Sigmoid colon (tissue), 7 donors: Measurements from ENCODE around the gene UNC79. TPM values are rescaled to one million over a fixed set of nuclear protein-coding genes. Genes with fewer than 3 reads are reported as not detected.

ENCODE experiments used
- DNase-seq: peaks from one replicate; pipeline ENCODE4 v3.0.0-alpha.2; 2019
- H3K27ac ChIP-seq, 4 donors: fragments of 200-600 bp; sonication (generic); one replicate each; pipeline ENCODE4 v1.5.1; 2016 to 2019; ENCODE audit warnings: mild to moderate bottlenecking in 1 of 4
- H3K27me3 ChIP-seq, 3 donors: fragments of 200-600 bp; sonication (generic); one replicate each; pipeline ENCODE4 v1.5.1; 2019; ENCODE audit warnings: mild to moderate bottlenecking in 1 of 3
- H3K36me3 ChIP-seq, 4 donors: fragments of 200-600 bp; sonication (generic); one replicate each; pipeline ENCODE4 v1.5.1; 2016 to 2019
- H3K4me1 ChIP-seq, 4 donors: fragments of 200-600 bp; sonication (generic); one replicate each; pipeline ENCODE4 v1.5.1; 2017 to 2019
- H3K4me3 ChIP-seq, 4 donors: fragments of 200-600 bp; sonication (generic); one replicate each; pipeline ENCODE4 v1.5.1; 2017 to 2019; ENCODE audit warnings: mild to moderate bottlenecking in 2 of 4, moderate library complexity in 1 of 4
- H3K9me3 ChIP-seq, 4 donors: fragments of 200-600 bp in 3 of 4; sonication (generic) in 3 of 4; one replicate each; pipeline versions ENCODE4 v1.5.1 to v1.6.1; 2013 to 2019
- CTCF ChIP-seq, 4 experiments: fragments of 450-650 bp in 3 of 4; fragments of 200-600 bp in 1 of 4; IDR thresholded peaks; one replicate each; pipeline ENCODE4 v1.5.1; 2016 to 2019; ENCODE audit warnings: antibody characterized with exemption in 4 of 4, mild to moderate bottlenecking in 3 of 4, moderate library complexity in 2 of 4
- EP300 ChIP-seq, 4 donors: sonication (generic); formaldehyde crosslinking; IDR thresholded peaks; one replicate each; pipeline ENCODE4 v1.6.1; 2017; ENCODE audit warnings: antibody characterized with exemption in 4 of 4
- POLR2A ChIP-seq, 2 donors: fragments of 450-650 bp; IDR thresholded peaks; one replicate each; pipeline ENCODE4 v1.6.1; 2016; ENCODE audit warnings: antibody characterized with exemption in 2 of 2, mild to moderate bottlenecking in 2 of 2, moderate library complexity in 2 of 2
- POLR2AphosphoS5 ChIP-seq, 4 donors: sonication (generic); formaldehyde crosslinking; IDR thresholded peaks; one replicate each; pipeline ENCODE4 v1.6.1; 2017; ENCODE audit warnings: antibody characterized with exemption in 4 of 4
- WGBS, 2 donors: extraction: QIAGEN DNeasy Blood & Tissue Kit; methylation state at CpG; one replicate each; pipeline ENCODE4 v1.1.7; 2013; 5-methylcytosine and 5-hydroxymethylcytosine counted together
- intact Hi-C: fragments of 100-400 bp; cut with DNase I; formaldehyde crosslinking; loops from one replicate; pipeline ENCODE4 v1.15.1; 2023
- polyA plus RNA-seq, 3 donors: library from polyadenylated mRNA; stranded (reverse); fragments of 200-250 nt; gene quantifications; one replicate each; pipeline ENCODE4 v1.2.3, GENCODE V29; 2013
- total RNA-seq, 4 donors: library from RNA; depleted of rRNA; stranded (reverse); fragments of >200 nt; gene quantifications; one replicate each; pipeline ENCODE4 v1.1.0, GENCODE V29; 2016
- donor health status: healthy with polysubstance abuse.
- donor health status: Bipolar disorder and iron deficiency.
- donor health status: healthy.

UNC79 gene
- total and polyA plus RNA-seq, 7 donors, result 0.15 to 1.4 (median 0.81) TPM; not detected in 2

DNA sequence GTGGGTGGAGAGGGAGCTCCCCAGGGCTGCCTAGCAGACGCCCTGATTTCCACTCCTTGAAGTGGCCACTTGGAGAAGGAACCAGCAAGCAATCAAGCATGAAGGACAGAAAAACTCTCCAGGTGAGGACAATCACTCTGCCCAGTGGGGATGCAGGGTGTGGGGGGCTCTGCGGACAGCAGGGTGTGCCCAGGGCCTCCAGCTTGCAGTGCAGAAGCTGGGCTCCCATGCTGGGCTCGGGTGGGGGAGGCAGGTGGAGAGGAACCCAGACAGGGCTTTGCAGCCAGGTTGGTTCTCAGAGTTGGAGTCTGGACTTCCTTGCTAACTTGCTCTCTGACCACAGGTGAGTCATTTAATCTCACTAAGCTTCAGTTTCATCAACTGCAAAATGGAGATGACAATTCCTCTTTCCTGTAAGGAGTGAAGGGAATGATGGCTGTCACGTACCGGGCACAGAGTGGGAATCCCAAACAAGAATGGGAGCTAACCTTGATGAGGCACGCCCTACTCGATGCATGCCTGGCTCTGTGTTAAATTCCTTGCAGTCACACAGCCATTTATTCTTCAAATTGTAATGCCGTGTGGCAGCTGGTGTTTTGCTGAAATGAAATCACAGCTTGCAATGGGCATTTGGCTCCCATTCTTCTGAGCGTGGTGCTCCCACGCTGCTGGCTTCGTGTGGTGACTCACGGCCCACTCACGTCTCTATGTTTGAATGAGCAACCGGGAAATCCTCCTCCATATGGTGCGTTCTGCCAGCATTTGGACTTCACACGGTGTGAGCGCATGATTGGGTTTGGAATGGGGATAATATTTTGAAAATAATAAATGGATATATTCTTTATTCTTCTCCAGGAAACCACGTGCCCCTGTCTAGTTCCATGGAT, 282.3 kb downstream of the UNC79 start:
- TF ChIP-seq CTCF (IDR thresholded peaks at IDR 0.05), result no peak
- TF ChIP-seq POLR2AphosphoS5 (IDR thresholded peaks at IDR 0.05), result no peak
- Histone ChIP-seq H3K27ac (no peak overlapping the region), H3K4me3 (no peak overlapping the region), H3K27me3 (peaks cover 0 to 4% (median 0%) of the 10 kb centered on the region in 3 donors), H3K36me3 (no peaks in the 10 kb centered on the region), H3K4me1 (no peaks in the 10 kb centered on the region), H3K9me3 (no peaks in the 10 kb centered on the region)
- 72 to 81% methylated on average over 18 of the region's 18 CpGs for WGBS, 2 donors
- peak; percentile 49 for DNase-seq
- intact Hi-C loops, result no loop called here

GRCh38 chr14:93713726-93714405, 283.1 kb downstream of the UNC79 start:
- intact Hi-C loops, result no loop called here
- H3K4me1 ChIP-seq, result no peaks in the 10 kb centered on the region
- H3K27ac ChIP-seq, result no peak overlapping the region
- H3K9me3 ChIP-seq, result no peaks in the 10 kb centered on the region
- TF ChIP-seq POLR2A (IDR thresholded peaks at IDR 0.05) (no peak), POLR2AphosphoS5 (IDR thresholded peaks at IDR 0.05) (no peak), CTCF (IDR thresholded peaks at IDR 0.05) (no peak), EP300 (IDR thresholded peaks at IDR 0.05) (no peak)
- H3K27me3 ChIP-seq, result peaks cover 0 to 4% (median 0%) of the 10 kb centered on the region in 3 donors
- 68 to 72% methylated on average over 13 of the region's 13 CpGs for WGBS, 2 donors
- no peak overlapping the region for H3K4me3 ChIP-seq
- H3K36me3 ChIP-seq, result no peaks in the 10 kb centered on the region
- peak; percentile 61 for DNase-seq

- no peak overlapping the region for H3K4me3 ChIP-seq
- H3K4me1 ChIP-seq, result no peaks in the 10 kb centered on the region
- no peaks in the 10 kb centered on the region for H3K9me3 ChIP-seq
- 71 to 80% methylated on average over 7 of the region's 7 CpGs for WGBS, 2 donors
- TF ChIP-seq CTCF (IDR thresholded peaks at IDR 0.05) (no peak), POLR2A (IDR thresholded peaks at IDR 0.05) (no peak), POLR2AphosphoS5 (IDR thresholded peaks at IDR 0.05) (no peak), EP300 (IDR thresholded peaks at IDR 0.05) (no peak)
- no peak overlapping the region for H3K27ac ChIP-seq
- no peak for DNase-seq
- H3K36me3 ChIP-seq, result no peaks in the 10 kb centered on the region
- intact Hi-C loops, result no loop called here
- peaks cover 0 to 4% (median 0%) of the 10 kb centered on the region in 3 donors for H3K27me3 ChIP-seq
Observed at GRCh38 chr14:93714605-93715004, 283.9 kb downstream of the UNC79 start.

DNA sequence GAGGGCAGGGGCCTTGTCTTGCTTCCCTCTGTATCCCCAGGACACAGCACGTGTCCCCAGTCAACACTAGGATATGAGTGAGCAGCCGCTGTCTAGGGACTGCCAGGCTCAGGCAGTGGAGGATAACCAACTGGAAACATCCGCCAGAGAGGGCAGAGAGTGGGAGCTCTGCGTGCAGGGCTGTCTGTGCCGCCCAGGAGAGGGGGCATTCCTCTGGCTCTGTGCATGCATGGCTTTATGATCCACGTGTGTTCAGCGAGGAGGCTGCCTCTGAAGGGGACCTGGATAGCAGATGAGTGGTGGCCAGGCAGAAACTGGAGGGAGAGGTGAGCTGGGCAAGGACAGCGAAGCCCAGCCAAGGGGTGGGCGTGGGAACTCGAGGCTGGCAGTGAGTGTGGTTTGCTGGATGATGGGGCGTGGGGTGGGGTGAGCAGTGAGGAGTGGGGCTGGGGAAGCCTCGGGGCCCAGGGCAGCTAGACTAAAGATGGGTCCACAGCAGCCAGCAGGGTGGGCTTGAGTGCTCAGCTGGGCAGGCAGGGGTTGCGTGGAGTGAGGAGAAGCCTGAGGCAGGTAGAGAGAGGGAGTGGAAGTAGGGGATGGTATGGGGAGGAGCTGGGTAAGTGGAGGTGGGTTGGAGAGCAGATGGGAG, 284.7 kb downstream of the UNC79 start:
- Histone ChIP-seq H3K36me3 (peaks cover 0 to 5% (median 0%) of the 10 kb centered on the region in 4 donors), H3K27ac (no peak overlapping the region), H3K4me1 (no peaks in the 10 kb centered on the region), H3K9me3 (no peaks in the 10 kb centered on the region), H3K4me3 (no peak overlapping the region), H3K27me3 (peaks cover 0 to 4% (median 0%) of the 10 kb centered on the region in 3 donors)
- intact Hi-C loops, result no loop called here
- peak; percentile 61 for DNase-seq
- 62 to 76% methylated on average over 13 of the region's 13 CpGs for WGBS, 2 donors
- TF ChIP-seq POLR2AphosphoS5 (IDR thresholded peaks at IDR 0.05) (no peak), EP300 (IDR thresholded peaks at IDR 0.05) (no peak), CTCF (IDR thresholded peaks at IDR 0.05) (no peak), POLR2A (IDR thresholded peaks at IDR 0.05) (no peak)
